DOHH2 (cell line): ENCODE measurements around the gene DAAM2.

Source experiments
- H3F3A ChIP-seq: fragments of 200-600 bp; sonication (generic), shearing (Covaris generic); 2 replicates; pipeline ENCODE4 v1.6.0; 2016; ENCODE audit warnings: antibody characterized with exemption, mild to moderate bottlenecking; ENCODE audit not compliant: control insufficient read depth, insufficient read depth
- H3K27ac ChIP-seq: fragments of 200-600 bp; sonication (generic); 2 replicates; pipeline ENCODE4 v1.5.1; 2014; ENCODE audit warnings: low read depth, mild to moderate bottlenecking, low read length, moderate library complexity
- H3K27me3 ChIP-seq: fragments of 200-600 bp; sonication (generic); 2 replicates; pipeline ENCODE4 v1.6.1; 2014; ENCODE audit warnings: mild to moderate bottlenecking, low read length, mixed read lengths; ENCODE audit not compliant: control insufficient read depth
- H3K36me3 ChIP-seq: fragments of 200-600 bp; sonication (generic); 2 replicates; pipeline ENCODE4 v1.6.1; 2014; ENCODE audit warnings: mild to moderate bottlenecking, low read length, moderate library complexity, mixed read lengths; ENCODE audit not compliant: control insufficient read depth
- H3K4me1 ChIP-seq: fragments of 200-600 bp; sonication (generic); 2 replicates; pipeline ENCODE4 v1.6.1; 2014; ENCODE audit warnings: mild to moderate bottlenecking, low read length, mixed read lengths; ENCODE audit not compliant: control insufficient read depth
- H3K4me2 ChIP-seq: fragments of 200-600 bp; sonication (generic); 2 replicates; pipeline ENCODE4 v1.6.0; 2014; ENCODE audit warnings: mild to moderate bottlenecking, low read length, moderate library complexity
- H3K4me3 ChIP-seq: fragments of 200-600 bp; sonication (generic); 2 replicates; pipeline ENCODE4 v1.5.1; 2014; ENCODE audit warnings: mild to moderate bottlenecking, low read length, mixed read lengths
- H3K79me2 ChIP-seq: fragments of 200-600 bp; sonication (generic); 2 replicates; pipeline ENCODE4 v1.6.1; 2014; ENCODE audit warnings: mild to moderate bottlenecking, low read length, mixed read lengths; ENCODE audit not compliant: control insufficient read depth
- H3K9me2 ChIP-seq: fragments of 200-600 bp; sonication (generic); replicated peaks from 2 replicates; pipeline ENCODE4 v1.6.1; 2014; ENCODE audit warnings: mild to moderate bottlenecking, low read length, mixed read lengths; ENCODE audit not compliant: control insufficient read depth
- H3K9me3 ChIP-seq: fragments of 200-600 bp; sonication (generic); 2 replicates; pipeline ENCODE4 v1.6.1; 2014; ENCODE audit warnings: antibody characterized with exemption, low read length, mixed read lengths; ENCODE audit not compliant: control insufficient read depth, insufficient read depth
- H4K20me1 ChIP-seq: fragments of 200-600 bp; sonication (generic); 2 replicates; pipeline ENCODE4 v1.6.0; 2014; ENCODE audit warnings: low read depth, mild to moderate bottlenecking, antibody characterized with exemption, low read length, moderate library complexity; ENCODE audit not compliant: control insufficient read depth, insufficient read depth
- EZH2phosphoT487 ChIP-seq: fragments of 200-600 bp; sonication (generic); IDR thresholded peaks from 2 replicates; pipeline ENCODE4 v1.6.1; 2017; ENCODE audit warnings: borderline replicate concordance, mild to moderate bottlenecking, antibody characterized with exemption, low read length, moderate library complexity, mixed read lengths
- TF ChIP-seq, protein P1 (sequence below): fragments of 200-600 bp; sonication (generic); IDR thresholded peaks from one replicate; pipeline ENCODE4 v1.5.1; 2014; ENCODE audit warnings: antibody characterized with exemption, mild to moderate bottlenecking, low read depth, low read length; ENCODE audit not compliant: poor library complexity, severe bottlenecking

DAAM2 gene

DNA sequence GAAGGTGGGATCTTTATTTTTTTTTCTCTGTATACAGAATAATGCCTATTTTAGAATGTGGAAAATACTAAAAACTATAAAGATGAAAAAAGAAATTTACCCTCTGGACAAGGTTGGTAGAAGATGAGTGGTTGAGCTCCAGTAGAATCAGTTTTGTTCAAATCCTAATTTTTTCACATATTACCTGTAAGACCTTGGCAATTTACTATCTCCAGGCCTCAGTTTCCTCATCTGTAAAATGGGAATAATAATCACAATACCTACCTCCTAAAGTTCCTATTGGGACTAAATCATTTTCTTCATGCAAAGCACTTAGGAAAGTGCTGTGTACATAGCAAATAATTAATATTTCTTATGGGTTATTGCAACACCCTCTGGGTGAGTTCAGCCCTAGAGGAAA is 28.4 kb downstream of the DAAM2 start:
- TF ChIP-seq EZH2phosphoT487, result no peak
- TF ChIP-seq, protein P1, sequence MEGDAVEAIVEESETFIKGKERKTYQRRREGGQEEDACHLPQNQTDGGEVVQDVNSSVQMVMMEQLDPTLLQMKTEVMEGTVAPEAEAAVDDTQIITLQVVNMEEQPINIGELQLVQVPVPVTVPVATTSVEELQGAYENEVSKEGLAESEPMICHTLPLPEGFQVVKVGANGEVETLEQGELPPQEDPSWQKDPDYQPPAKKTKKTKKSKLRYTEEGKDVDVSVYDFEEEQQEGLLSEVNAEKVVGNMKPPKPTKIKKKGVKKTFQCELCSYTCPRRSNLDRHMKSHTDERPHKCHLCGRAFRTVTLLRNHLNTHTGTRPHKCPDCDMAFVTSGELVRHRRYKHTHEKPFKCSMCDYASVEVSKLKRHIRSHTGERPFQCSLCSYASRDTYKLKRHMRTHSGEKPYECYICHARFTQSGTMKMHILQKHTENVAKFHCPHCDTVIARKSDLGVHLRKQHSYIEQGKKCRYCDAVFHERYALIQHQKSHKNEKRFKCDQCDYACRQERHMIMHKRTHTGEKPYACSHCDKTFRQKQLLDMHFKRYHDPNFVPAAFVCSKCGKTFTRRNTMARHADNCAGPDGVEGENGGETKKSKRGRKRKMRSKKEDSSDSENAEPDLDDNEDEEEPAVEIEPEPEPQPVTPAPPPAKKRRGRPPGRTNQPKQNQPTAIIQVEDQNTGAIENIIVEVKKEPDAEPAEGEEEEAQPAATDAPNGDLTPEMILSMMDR, result no peak
- no peak overlapping the region for H3K4me3 ChIP-seq
- no peaks in the 10 kb centered on the region for H3K79me2 ChIP-seq
- H3K9me2 ChIP-seq, result no peaks in the 10 kb centered on the region
- H3K27ac ChIP-seq, result no peak overlapping the region
- H3F3A ChIP-seq, result no peaks in the 10 kb centered on the region
- no peak overlapping the region for H3K4me2 ChIP-seq
- H3K4me1 ChIP-seq, result no peaks in the 10 kb centered on the region
- H4K20me1 ChIP-seq, result no peaks in the 10 kb centered on the region
- no peaks in the 10 kb centered on the region for H3K27me3 ChIP-seq
- H3K36me3 ChIP-seq, result no peaks in the 10 kb centered on the region
- H3K9me3 ChIP-seq, result no peaks in the 10 kb centered on the region

DNA sequence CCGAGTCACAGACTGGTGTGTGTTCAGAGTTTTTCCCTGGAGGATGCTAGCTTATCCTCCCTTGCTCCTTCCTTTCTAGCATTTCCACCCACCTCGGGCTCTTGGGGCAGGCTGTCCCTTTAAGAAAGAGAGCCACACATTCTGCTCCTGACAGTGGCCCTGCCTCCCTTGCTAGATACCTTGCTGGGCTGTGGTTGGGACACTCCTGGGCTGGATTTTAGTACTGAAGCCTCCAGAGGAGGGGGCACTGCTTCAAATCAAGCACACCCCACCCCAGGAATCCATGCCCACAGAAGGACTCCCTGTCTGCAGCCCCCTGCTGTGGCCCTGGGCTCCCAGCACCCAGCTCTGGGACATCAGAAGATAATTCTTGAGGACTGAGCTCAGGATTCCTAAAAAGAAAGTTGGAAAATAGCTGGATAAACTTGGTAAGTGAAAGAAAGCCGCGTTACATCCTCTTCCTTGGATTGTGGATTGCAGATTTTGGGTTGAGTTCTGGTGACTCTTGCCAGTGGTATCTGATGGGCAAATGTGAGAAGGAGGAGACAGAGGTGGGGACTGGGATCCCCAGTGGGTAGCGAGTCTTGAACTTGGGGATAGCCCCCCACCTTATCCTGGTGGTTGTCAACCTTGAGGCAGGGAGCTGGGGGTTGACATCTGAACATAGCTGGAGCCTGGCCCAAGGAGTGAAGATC is 29.0 kb downstream of the DAAM2 start:
- H3K4me2 ChIP-seq, result no peak overlapping the region
- no peaks in the 10 kb centered on the region for H4K20me1 ChIP-seq

DNA sequence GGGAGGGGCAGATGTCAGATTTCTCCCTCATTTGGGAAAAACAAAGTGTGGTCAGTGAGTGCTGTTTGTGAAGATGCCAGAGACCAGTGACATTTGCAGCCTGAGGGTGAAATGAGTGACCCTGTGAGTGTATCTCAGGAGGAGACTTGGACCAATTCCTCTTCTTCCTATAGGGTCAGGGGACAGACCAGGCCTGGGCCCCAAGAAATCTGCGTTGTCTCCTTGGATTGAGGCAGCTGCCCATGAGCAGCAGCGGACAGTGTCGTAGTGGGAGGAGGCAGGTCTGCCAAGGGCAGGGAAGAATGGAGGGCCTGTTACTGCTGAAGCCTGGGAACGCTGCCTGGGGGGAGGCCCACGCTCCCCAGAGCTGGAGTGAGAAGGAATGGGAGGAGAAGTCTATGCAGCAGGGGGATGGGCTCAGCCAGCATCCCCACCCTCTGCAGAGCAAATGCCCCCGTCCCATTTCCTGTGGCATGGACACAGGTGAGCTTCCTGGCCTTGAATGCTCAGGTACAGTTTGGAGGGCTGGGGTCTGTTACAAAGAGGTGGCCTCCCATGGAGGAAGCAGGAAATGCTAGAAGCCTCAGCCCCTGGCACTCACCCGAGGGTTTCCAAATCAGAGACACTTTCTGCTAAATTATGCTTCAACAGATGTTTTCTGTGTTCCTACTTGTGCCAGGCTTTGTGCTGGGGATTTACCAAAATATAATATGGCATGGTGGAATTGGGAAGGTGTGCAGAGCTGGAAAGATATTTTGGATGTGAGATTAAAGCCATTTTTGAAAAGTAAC is 29.8 kb downstream of the DAAM2 start:
- no peaks in the 10 kb centered on the region for H3K79me2 ChIP-seq
- no peaks in the 10 kb centered on the region for H4K20me1 ChIP-seq
- no peaks in the 10 kb centered on the region for H3K27me3 ChIP-seq
- H3K36me3 ChIP-seq, result no peaks in the 10 kb centered on the region
- H3K4me3 ChIP-seq, result no peak overlapping the region
- no peaks in the 10 kb centered on the region for H3K9me3 ChIP-seq
- no peak overlapping the region for H3K4me2 ChIP-seq
- no peak overlapping the region for H3K27ac ChIP-seq
- H3K9me2 ChIP-seq, result no peaks in the 10 kb centered on the region
- TF ChIP-seq, protein P1, result no peak
- TF ChIP-seq EZH2phosphoT487, result no peak
- no peaks in the 10 kb centered on the region for H3F3A ChIP-seq
- H3K4me1 ChIP-seq, result no peaks in the 10 kb centered on the region

More for the DNA sequence above, 29.0 kb downstream of the DAAM2 start:
- no peaks in the 10 kb centered on the region for H3K4me1 ChIP-seq
- no peak overlapping the region for H3K4me3 ChIP-seq
- H3K27ac ChIP-seq, result no peak overlapping the region
- TF ChIP-seq, protein P1, result no peak
- no peak for TF ChIP-seq EZH2phosphoT487
- no peaks in the 10 kb centered on the region for H3K36me3 ChIP-seq
- H3K9me2 ChIP-seq, result no peaks in the 10 kb centered on the region
- H3K79me2 ChIP-seq, result no peaks in the 10 kb centered on the region
- H3K9me3 ChIP-seq, result no peaks in the 10 kb centered on the region
- no peaks in the 10 kb centered on the region for H3K27me3 ChIP-seq
- H3F3A ChIP-seq, result no peaks in the 10 kb centered on the region
